A204.1 (cell line): ENCODE measurements around the gene NMUR1.

Source experiments
- FAIRE-seq: peaks from 2 replicates; lab custom pipeline; 2012; peaks lifted over from hg19 to GRCh38; lab: Jason Lieb, UNC

The NMUR1 gene

GRCh38 chr2:231525248-231526163 is 4.7 kb downstream of the NMUR1 start:
- FAIRE-seq = no peak

- FAIRE-seq = no peak
These were observed 5.6 kb downstream of the NMUR1 start for GRCh38 chr2:231524477-231525247.

- no peak for FAIRE-seq
These were observed 6.6 kb downstream of the NMUR1 start for GRCh38 chr2:231523451-231524285.

GRCh38 chr2:231522418-231523180 is 7.6 kb downstream of the NMUR1 start:
- FAIRE-seq = no peak

- FAIRE-seq = no peak
These were observed 8.8 kb downstream of the NMUR1 start for GRCh38 chr2:231521443-231521842.

GRCh38 chr2:231519975-231520555 is 10.2 kb downstream of the NMUR1 start:
- FAIRE-seq = no peak

- no peak for FAIRE-seq
These were observed 11.5 kb downstream of the NMUR1 start for GRCh38 chr2:231518771-231519170.

GRCh38 chr2:231515603-231516002 is 14.6 kb downstream of the NMUR1 start:
- no peak for FAIRE-seq

- no peak for FAIRE-seq
These were observed 15.3 kb downstream of the NMUR1 start for GRCh38 chr2:231514951-231515297.

GRCh38 chr2:231514225-231514950 is 15.9 kb downstream of the NMUR1 start:
- FAIRE-seq = peak; percentile 46

GRCh38 chr2:231513746-231514224 is 16.5 kb downstream of the NMUR1 start:
- no peak for FAIRE-seq

GRCh38 chr2:231512222-231512621 is 18.0 kb downstream of the NMUR1 start:
- no peak for FAIRE-seq

GRCh38 chr2:231503766-231504165 is 26.5 kb downstream of the NMUR1 start:
- FAIRE-seq = no peak

GRCh38 chr2:231502596-231502995 is 27.6 kb downstream of the NMUR1 start:
- FAIRE-seq = no peak

- no peak for FAIRE-seq
These were observed 32.6 kb downstream of the NMUR1 start for GRCh38 chr2:231497651-231498050.

- no peak for FAIRE-seq
These were observed 35.6 kb downstream of the NMUR1 start for GRCh38 chr2:231494669-231495068.

GRCh38 chr2:231490801-231491200 is 39.4 kb downstream of the NMUR1 start:
- FAIRE-seq = no peak

- FAIRE-seq = no peak
These were observed 40.3 kb downstream of the NMUR1 start for GRCh38 chr2:231489990-231490389.

GRCh38 chr2:231488331-231488730 is 41.9 kb downstream of the NMUR1 start:
- no peak for FAIRE-seq

- no peak for FAIRE-seq
These were observed 43.2 kb downstream of the NMUR1 start for GRCh38 chr2:231486851-231487596.
